NK-92 treated with Interleukin-12 subunit alpha and Interleukin-12 subunit beta, amount 100 ng/mL, for 24 hours (cell line): ENCODE measurements around the gene TMEM51.
A peak's percentile ranks its signal among the peaks of the same experiment; 100 is the strongest.

Experiments used
- DNase-seq: peaks from one replicate; lab custom pipeline; 2025; lab: John Stamatoyannopoulos, UW

Gene TMEM51

GRCh38 chr1:15218287-15219279 is 65.0 kb downstream of the TMEM51 start:
- peak; percentile 8 for DNase-seq

GRCh38 chr1:15219280-15220023 is 65.9 kb downstream of the TMEM51 start:
- DNase-seq: no peak

- no peak for DNase-seq
Measured at GRCh38 chr1:15220024-15220392, 66.5 kb downstream of the TMEM51 start.

- no peak for DNase-seq
Measured at GRCh38 chr1:15220825-15221431, 67.4 kb downstream of the TMEM51 start.

- no peak for DNase-seq
Measured at GRCh38 chr1:15222653-15223303, 69.2 kb downstream of the TMEM51 start.

- DNase-seq: no peak
Measured at GRCh38 chr1:15224259-15224869, 70.8 kb downstream of the TMEM51 start.

- DNase-seq: no peak
Measured at GRCh38 chr1:15224974-15225373, 71.4 kb downstream of the TMEM51 start.

GRCh38 chr1:15225461-15225860 is 71.9 kb downstream of the TMEM51 start:
- no peak for DNase-seq

- DNase-seq: no peak
Measured at GRCh38 chr1:15226388-15227255, 73.1 kb downstream of the TMEM51 start.

GRCh38 chr1:15229707-15230131 is 76.2 kb downstream of the TMEM51 start:
- no peak for DNase-seq

GRCh38 chr1:15231714-15232201 is 78.2 kb downstream of the TMEM51 start:
- DNase-seq: no peak

GRCh38 chr1:15233689-15234088 is 80.1 kb downstream of the TMEM51 start:
- DNase-seq: no peak

GRCh38 chr1:15236321-15236721 is 82.8 kb downstream of the TMEM51 start:
- DNase-seq: peak; percentile 56

GRCh38 chr1:15236746-15237145 is 83.2 kb downstream of the TMEM51 start:
- no peak for DNase-seq

- DNase-seq: no peak
Measured at GRCh38 chr1:15238789-15239188, 85.2 kb downstream of the TMEM51 start.

GRCh38 chr1:15242766-15243165 is 89.2 kb downstream of the TMEM51 start:
- DNase-seq: no peak

GRCh38 chr1:15243275-15244043 is 89.9 kb downstream of the TMEM51 start:
- DNase-seq: no peak

GRCh38 chr1:15244813-15245212 is 91.3 kb downstream of the TMEM51 start:
- no peak for DNase-seq

GRCh38 chr1:15245593-15246360 is 92.2 kb downstream of the TMEM51 start:
- no peak for DNase-seq
